Hepatocyte (in vitro differentiated cells): ENCODE data around the gene EIF3L.

Source experiments
- CTCF ChIP-seq: fragments of 200-600 bp; sonication (generic); IDR thresholded peaks from 2 replicates; pipeline ENCODE4 v1.5.1; 2016; ENCODE audit warnings: antibody characterized with exemption, mild to moderate bottlenecking; ENCODE audit not compliant: poor library complexity
- EZH2 ChIP-seq: fragments of 200-600 bp; sonication (generic); IDR thresholded peaks from 2 replicates; pipeline ENCODE4 v1.6.1; 2016; ENCODE audit warnings: antibody characterized with exemption, mild to moderate bottlenecking, borderline replicate concordance

DNA sequence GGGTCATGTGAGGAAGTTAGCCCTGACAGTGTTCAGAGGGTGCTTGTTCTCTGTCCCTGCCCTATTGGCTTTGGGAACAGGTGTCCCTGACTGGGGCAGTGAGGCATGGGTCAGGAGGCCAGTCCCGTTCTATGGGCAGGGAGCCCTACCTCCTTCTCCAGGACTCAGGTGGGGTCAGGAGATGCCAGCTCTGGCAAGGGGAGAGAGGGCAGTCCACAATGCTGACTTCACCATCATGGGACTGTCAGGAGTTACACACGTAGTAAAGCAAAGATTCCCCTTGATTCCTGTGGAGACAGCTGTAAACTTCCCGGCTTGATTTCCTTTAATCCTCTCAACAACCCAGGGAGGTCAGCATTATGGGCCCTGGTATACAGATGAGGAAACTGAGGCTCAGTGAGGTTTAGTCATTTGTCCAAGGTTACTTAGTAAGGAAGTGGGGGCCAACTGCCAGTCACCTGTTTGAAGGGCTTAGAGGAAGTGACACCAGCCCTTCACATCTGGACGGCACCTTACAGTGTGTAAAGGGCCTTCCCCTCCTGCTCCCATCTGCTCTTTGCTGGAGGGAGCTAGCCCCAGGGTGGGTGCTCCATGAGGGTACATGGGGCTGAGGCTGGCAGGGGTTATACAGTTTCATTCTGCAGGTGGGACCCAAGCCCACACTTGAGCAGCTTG lies 68.8 kb downstream of the EIF3L start:
- no peak for TF ChIP-seq CTCF
- no peak for TF ChIP-seq EZH2
